H1 (cell line): ENCODE results near the gene SLC35F5. TPM values are rescaled to one million over a fixed set of nuclear protein-coding genes. Genes with fewer than 3 reads are reported as not detected.

Experiments used
- CTCF ChIA-PET: fragments of 300-600 bp; sonication (Branson Sonifier 250); formaldehyde crosslinking; loops from one replicate; lab custom pipeline; 2021; ENCODE audit not compliant: partially characterized antibody; lab: Charles Lee
- POLR2A ChIA-PET: fragments of 300-600 bp; sonication (Branson Sonifier 250); formaldehyde crosslinking; loops from one replicate; lab custom pipeline; 2021; ENCODE audit warnings: inconsistent platforms; ENCODE audit not compliant: partially characterized antibody; lab: Charles Lee
- DNase-seq, 2 experiments: peaks; one replicate each; pipeline versions ENCODE4 v3.0.0 to v3.0.0-alpha.2; 2010 to 2022; ENCODE audit warnings: low spot score in 2 of 2, low read depth in 1 of 2, mixed read lengths in 1 of 2
- FAIRE-seq: peaks from 2 replicates; lab custom pipeline; 2011; peaks lifted over from hg19 to GRCh38; lab: Jason Lieb, UNC
- H2AFZ ChIP-seq: 2 replicates; pipeline ENCODE4 v1.8.1; 2012; ENCODE audit warnings: low read length, inconsistent platforms
- H2AK5ac ChIP-seq: 2 replicates; pipeline ENCODE4 v1.6.1; 2013; ENCODE audit warnings: low read depth, low read length
- H2BK120ac ChIP-seq: replicated peaks from 2 replicates; pipeline ENCODE3; 2013; ENCODE audit warnings: low read depth, low read length, inconsistent platforms
- H2BK12ac ChIP-seq: 2 replicates; pipeline ENCODE4 v1.6.1; 2013; ENCODE audit warnings: low read depth, low read length
- H2BK15ac ChIP-seq: 2 replicates; pipeline ENCODE4 v1.6.1; 2013; ENCODE audit warnings: low read length
- H2BK20ac ChIP-seq: 2 replicates; pipeline ENCODE4 v1.6.1; 2013; ENCODE audit warnings: low read length
- H2BK5ac ChIP-seq: 2 replicates; pipeline ENCODE4 v1.6.1; 2013; ENCODE audit warnings: low read depth, low read length
- H3K14ac ChIP-seq: 2 replicates; pipeline ENCODE4 v1.6.1; 2013; ENCODE audit warnings: inconsistent platforms; ENCODE audit not compliant: insufficient read length
- H3K18ac ChIP-seq: 2 replicates; pipeline ENCODE4 v1.6.1; 2013; ENCODE audit warnings: low read length; ENCODE audit errors: extremely low read depth
- H3K23ac ChIP-seq: 2 replicates; pipeline ENCODE4 v1.6.1; 2013; ENCODE audit warnings: inconsistent platforms; ENCODE audit not compliant: insufficient read length
- H3K23me2 ChIP-seq: 2 replicates; pipeline ENCODE4 v1.6.1; 2013; ENCODE audit warnings: low read depth, low read length
- H3K27ac ChIP-seq: 2 replicates; pipeline ENCODE4 v1.6.1; 2011; ENCODE audit warnings: low read depth, low read length, inconsistent platforms
- H3K27me3 ChIP-seq, 4 experiments: replicated peaks in 1 of 4; 1 replicate in 1 of 4; 2 replicates in 3 of 4; pipeline versions ENCODE4 v1.6.1 to v1.8.1; 2011 to 2013; ENCODE audit warnings: low read length in 3 of 4, mild to moderate bottlenecking in 3 of 4, inconsistent platforms in 2 of 4, mixed read lengths in 2 of 4, moderate library complexity in 1 of 4; ENCODE audit not compliant: control insufficient read depth in 3 of 4, insufficient read depth in 3 of 4; ENCODE audit errors: extremely low read depth in 1 of 4
- H3K36me3 ChIP-seq, 4 experiments: 2 replicates each; pipeline versions ENCODE4 v1.6.1 to v1.8.1; 2011 to 2013; ENCODE audit warnings: mild to moderate bottlenecking in 4 of 4, low read length in 3 of 4, moderate library complexity in 2 of 4, control low read depth in 1 of 4, inconsistent platforms in 1 of 4; ENCODE audit not compliant: insufficient read depth in 4 of 4, control insufficient read depth in 2 of 4
- H3K4ac ChIP-seq: replicated peaks from 2 replicates; pipeline ENCODE3; 2013; ENCODE audit warnings: low read length, low read depth, mixed read lengths, inconsistent platforms; ENCODE audit not compliant: insufficient read length
- H3K4me1 ChIP-seq, 4 experiments: replicated peaks in 1 of 4; 1 replicate in 1 of 4; 2 replicates in 3 of 4; pipeline versions ENCODE4 v1.6.1 to v1.8.1; 2011 to 2013; ENCODE audit warnings: low read length in 3 of 4, inconsistent platforms in 2 of 4, mixed read lengths in 1 of 4; ENCODE audit not compliant: insufficient read depth in 4 of 4, control insufficient read depth in 3 of 4
- H3K4me2 ChIP-seq, 2 experiments: 2 replicates each; pipeline versions ENCODE4 v1.6.1 to v1.8.1; 2011 to 2013; ENCODE audit warnings: low read depth in 2 of 2, low read length in 2 of 2, control low read depth in 1 of 2, inconsistent platforms in 1 of 2, mild to moderate bottlenecking in 1 of 2; ENCODE audit not compliant: insufficient read depth in 1 of 2
- H3K4me3 ChIP-seq, 4 experiments: fragments of 200-600, 300-600 bp in 1 of 4; sonication (generic), shearing (Covaris generic), sonication (Bioruptor Twin) in 1 of 4; 2 replicates each; pipeline versions ENCODE4 v1.5.1 to v1.8.1; 2011 to 2016; ENCODE audit warnings: low read length in 4 of 4, low read depth in 3 of 4, control low read depth in 2 of 4, inconsistent platforms in 2 of 4, mild to moderate bottlenecking in 2 of 4, mixed read lengths in 1 of 4, moderate library complexity in 1 of 4; ENCODE audit not compliant: insufficient read depth in 2 of 4; ENCODE audit errors: extremely low read depth in 1 of 4
- H3K56ac ChIP-seq: replicated peaks from 2 replicates; pipeline ENCODE3; 2013; ENCODE audit warnings: low read depth, mild to moderate bottlenecking, mixed read lengths, low read length, inconsistent platforms; ENCODE audit not compliant: insufficient read length
- H3K79me1 ChIP-seq: 2 replicates; pipeline ENCODE4 v1.6.1; 2013; ENCODE audit warnings: low read depth, low read length, control low read depth
- H3K79me2 ChIP-seq, 2 experiments: 2 replicates each; pipeline versions ENCODE4 v1.6.1 to v1.8.1; 2012 to 2013; ENCODE audit warnings: low read length in 2 of 2, mild to moderate bottlenecking in 2 of 2, inconsistent platforms in 1 of 2; ENCODE audit not compliant: insufficient read depth in 2 of 2, control insufficient read depth in 1 of 2
- H3K9ac ChIP-seq, 4 experiments: replicated peaks in 1 of 4; 1 replicate in 1 of 4; 2 replicates in 3 of 4; pipeline versions ENCODE4 v1.6.1 to v1.8.1; 2011 to 2013; ENCODE audit warnings: low read depth in 3 of 4, low read length in 3 of 4, control low read depth in 2 of 4, mild to moderate bottlenecking in 2 of 4, moderate library complexity in 2 of 4, inconsistent platforms in 1 of 4; ENCODE audit errors: extremely low read depth in 1 of 4
- H3K9me3 ChIP-seq, 2 experiments: 2 replicates each; pipeline versions ENCODE4 v1.6.1 to v1.8.1; 2012 to 2013; ENCODE audit warnings: mild to moderate bottlenecking in 2 of 2, moderate library complexity in 2 of 2, control low read depth in 1 of 2, inconsistent platforms in 1 of 2, low read depth in 1 of 2, low read length in 1 of 2, mixed read lengths in 1 of 2; ENCODE audit not compliant: insufficient read depth in 2 of 2
- H4K20me1 ChIP-seq, 2 experiments: replicated peaks in 1 of 2; 2 replicates each; pipeline versions ENCODE3 to v1.8.1; 2011 to 2013; ENCODE audit warnings: inconsistent platforms in 2 of 2, low read length in 2 of 2, mild to moderate bottlenecking in 1 of 2; ENCODE audit not compliant: insufficient read depth in 2 of 2, control insufficient read depth in 1 of 2
- H4K5ac ChIP-seq: 2 replicates; pipeline ENCODE4 v1.6.1; 2013; ENCODE audit warnings: low read length, low read depth, mixed read lengths, inconsistent platforms; ENCODE audit not compliant: insufficient read length
- H4K8ac ChIP-seq: 2 replicates; pipeline ENCODE4 v1.8.0; 2013; ENCODE audit warnings: mild to moderate bottlenecking, moderate library complexity, low read length, inconsistent platforms; ENCODE audit not compliant: insufficient read depth; ENCODE audit errors: extremely low read depth
- H4K91ac ChIP-seq: replicated peaks from 2 replicates; pipeline ENCODE3; 2013; ENCODE audit warnings: low read length, mixed read lengths, inconsistent platforms; ENCODE audit not compliant: insufficient read length
- ASH2L ChIP-seq: fragments of 200-600, 300-600 bp; sonication (generic); IDR thresholded peaks from one replicate; pipeline ENCODE4 v1.7.1; 2017; ENCODE audit warnings: low read length
- BRCA1 ChIP-seq: IDR thresholded peaks from 2 replicates; pipeline ENCODE4 v1.6.1; 2012; ENCODE audit warnings: low read depth, low read length, improper control_type of control experiment
- CHD2 ChIP-seq: IDR thresholded peaks from 2 replicates; pipeline ENCODE4 v1.6.1; 2012; ENCODE audit warnings: low read length, improper control_type of control experiment
- GTF2F1 ChIP-seq: IDR thresholded peaks from 2 replicates; pipeline ENCODE4 v1.6.1; 2012; ENCODE audit warnings: low read depth, low read length, improper control_type of control experiment, borderline replicate concordance
- JUN ChIP-seq: IDR thresholded peaks from 2 replicates; pipeline ENCODE4 v1.6.1; 2011; ENCODE audit warnings: low read depth, mild to moderate bottlenecking, improper control_type of control experiment, low read length
- MAFK ChIP-seq: IDR thresholded peaks from 2 replicates; pipeline ENCODE4 v1.6.1; 2012; ENCODE audit warnings: low read depth, mild to moderate bottlenecking, improper control_type of control experiment, low read length
- PHF8 ChIP-seq: fragments of 200-600 bp; sonication (generic); conservative IDR thresholded peaks from 2 replicates; pipeline ENCODE4 v1.7.1; 2012; ENCODE audit warnings: low read depth, mild to moderate bottlenecking, inconsistent platforms, low read length, moderate library complexity
- POLR2AphosphoS5 ChIP-seq: IDR thresholded peaks from 2 replicates; pipeline ENCODE4 v1.6.1; 2011; ENCODE audit warnings: low read depth, low read length
- RAD21 ChIP-seq, 2 experiments: IDR thresholded peaks in 1 of 2; conservative IDR thresholded peaks in 1 of 2; 2 replicates each; pipeline ENCODE4 v1.6.1; 2011; ENCODE audit warnings: low read depth in 2 of 2, low read length in 2 of 2, improper control_type of control experiment in 1 of 2, inconsistent platforms in 1 of 2, mild to moderate bottlenecking in 1 of 2, moderate library complexity in 1 of 2
- SIN3A ChIP-seq, 2 experiments: IDR thresholded peaks in 1 of 2; conservative IDR thresholded peaks in 1 of 2; 2 replicates each; pipeline ENCODE4 v1.6.1; 2011 to 2012; ENCODE audit warnings: low read length in 2 of 2, improper control_type of control experiment in 1 of 2, low read depth in 1 of 2, mild to moderate bottlenecking in 1 of 2
- SIX5 ChIP-seq: IDR thresholded peaks from 2 replicates; pipeline ENCODE4 v1.6.1; 2011; ENCODE audit warnings: mild to moderate bottlenecking, low read depth, low read length
- WGBS, 2 experiments: shearing (Covaris generic) in 1 of 2; methylation state at CpG; one replicate each; pipeline versions ENCODE4 v1.1.6 to v1.1.7; 2013 to 2015; ENCODE audit warnings: low lambda C conversion rate in 2 of 2, mixed read lengths in 2 of 2, inconsistent platforms in 1 of 2, low coverage in 1 of 2, missing lambda C conversion rate in 1 of 2; ENCODE audit not compliant: insufficient replicate concordance in 2 of 2, insufficient coverage in 1 of 2, insufficient read length in 1 of 2; ENCODE audit errors: extremely low coverage in 1 of 2, missing lambda C conversion rate in 1 of 2; 5-methylcytosine and 5-hydroxymethylcytosine counted together
- polyA plus RNA-seq, 7 experiments: library from polyadenylated mRNA; depleted of rRNA in 3 of 7; stranded (reverse) in 5 of 7; unstranded in 2 of 7; fragments of >200 nt in 5 of 7; fragments of 200-250 nt in 2 of 7; gene quantifications; 1 replicate in 5 of 7; 2 replicates in 1 of 7; 4 replicates in 1 of 7; pipeline versions ENCODE4 v1.2.1 to v1.2.3, GENCODE V29; 2011 to 2013; ENCODE audit warnings: missing spikeins in 2 of 7, mixed read lengths in 2 of 7
- total RNA-seq: library from RNA; stranded (reverse); fragmentation: NEBNext Ultra II Directional; extraction: Animal tissue kit (Norgen Biotek cat#: 25700); gene quantifications from 2 replicates; pipeline ENCODE4 v1.2.1, GENCODE V29; 2021
- TF ChIP-seq, protein P1 (sequence below), 3 experiments: IDR thresholded peaks; 1 replicate in 2 of 3; 2 replicates in 1 of 3; pipeline versions ENCODE4 v1.5.1 to v1.6.1; 2011; ENCODE audit warnings: low read length in 3 of 3, mild to moderate bottlenecking in 3 of 3, inconsistent platforms in 2 of 3, low read depth in 1 of 3, moderate library complexity in 1 of 3; ENCODE audit not compliant: insufficient read depth in 1 of 3; ENCODE audit errors: control extremely low read depth in 1 of 3

Gene SLC35F5
- total and polyA plus RNA-seq, 2 of the 8 experiments (the other 6 are each of a cell fraction or from before 2014, with no cell fraction given) = 11.8 to 22.2 TPM

DNA sequence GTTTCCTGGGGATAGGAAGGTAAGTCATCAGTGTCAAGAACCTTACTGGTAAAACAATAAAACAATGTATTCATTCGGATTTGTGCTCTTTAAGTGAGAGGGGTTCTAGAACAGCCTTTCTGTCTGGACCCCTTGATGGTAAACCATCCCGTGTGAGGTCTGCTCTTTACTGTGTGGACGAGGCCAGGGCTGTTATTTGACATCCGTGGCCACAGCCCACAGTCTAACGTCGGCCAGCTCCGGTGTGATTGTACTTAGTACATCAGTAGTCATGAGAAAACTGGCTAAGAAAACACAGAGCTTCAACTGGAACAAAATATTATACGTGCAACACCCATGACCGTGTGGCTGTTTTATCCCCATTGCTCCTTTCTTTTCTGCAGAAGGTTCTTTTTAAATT is 62.0 kb downstream of the SLC35F5 start:
- Histone ChIP-seq H4K5ac (no peak overlapping the region), H2BK15ac (no peak overlapping the region), H3K4me3 (no peak overlapping the region), H3K9ac (no peak overlapping the region), H2AFZ (no peak overlapping the region), H3K56ac (no peak overlapping the region), H2BK5ac (no peak overlapping the region), H4K8ac (no peak overlapping the region), H3K23me2 (no peaks in the 10 kb centered on the region), H2AK5ac (no peak overlapping the region), H2BK20ac (no peak overlapping the region), H3K9me3 (no peaks in the 10 kb centered on the region), H3K18ac (no peak overlapping the region), H3K27me3 (no peaks in the 10 kb centered on the region; a peak in 1 of 7 replicates), H4K91ac (no peak overlapping the region), H3K27ac (no peak overlapping the region), H3K14ac (no peak overlapping the region), H2BK120ac (no peak overlapping the region), H4K20me1 (no peaks in the 10 kb centered on the region), H3K36me3 (no peaks in the 10 kb centered on the region), H3K4me2 (no peak overlapping the region), H3K79me1 (no peaks in the 10 kb centered on the region), H3K4me1 (no peaks in the 10 kb centered on the region), H3K79me2 (no peaks in the 10 kb centered on the region), H2BK12ac (no peak overlapping the region), H3K23ac (no peak overlapping the region), H3K4ac (no peak overlapping the region)
- ChIA-PET POLR2A (no interaction called here), CTCF (no interaction called here)
- DNase-seq (no peak), FAIRE-seq (no peak)
- WGBS, 2 experiments = 85% methylated on average over 9 of the region's 9 CpGs; no CpG with 5 or more reads in 1 of the 2 experiments
- TF ChIP-seq PHF8 (no peak), ASH2L (no peak), SIX5 (no peak), CHD2 (no peak), MAFK (no peak), POLR2AphosphoS5 (no peak), JUN (no peak), RAD21 (IDR thresholded peaks at IDR 0.05 in 1 of 2, conservative IDR thresholded peaks at IDR 0.05 in 1 of 2; ENCODE audit: low read depth in 2 of 2, low read length in 2 of 2) (no peak), SIN3A (conservative IDR thresholded peaks at IDR 0.05 in 1 of 2, IDR thresholded peaks at IDR 0.05 in 1 of 2; ENCODE audit: low read depth in 1 of 2, low read length in 2 of 2) (no peak), BRCA1 (no peak), GTF2F1 (no peak)
- TF ChIP-seq, protein P1, sequence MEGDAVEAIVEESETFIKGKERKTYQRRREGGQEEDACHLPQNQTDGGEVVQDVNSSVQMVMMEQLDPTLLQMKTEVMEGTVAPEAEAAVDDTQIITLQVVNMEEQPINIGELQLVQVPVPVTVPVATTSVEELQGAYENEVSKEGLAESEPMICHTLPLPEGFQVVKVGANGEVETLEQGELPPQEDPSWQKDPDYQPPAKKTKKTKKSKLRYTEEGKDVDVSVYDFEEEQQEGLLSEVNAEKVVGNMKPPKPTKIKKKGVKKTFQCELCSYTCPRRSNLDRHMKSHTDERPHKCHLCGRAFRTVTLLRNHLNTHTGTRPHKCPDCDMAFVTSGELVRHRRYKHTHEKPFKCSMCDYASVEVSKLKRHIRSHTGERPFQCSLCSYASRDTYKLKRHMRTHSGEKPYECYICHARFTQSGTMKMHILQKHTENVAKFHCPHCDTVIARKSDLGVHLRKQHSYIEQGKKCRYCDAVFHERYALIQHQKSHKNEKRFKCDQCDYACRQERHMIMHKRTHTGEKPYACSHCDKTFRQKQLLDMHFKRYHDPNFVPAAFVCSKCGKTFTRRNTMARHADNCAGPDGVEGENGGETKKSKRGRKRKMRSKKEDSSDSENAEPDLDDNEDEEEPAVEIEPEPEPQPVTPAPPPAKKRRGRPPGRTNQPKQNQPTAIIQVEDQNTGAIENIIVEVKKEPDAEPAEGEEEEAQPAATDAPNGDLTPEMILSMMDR (IDR thresholded peaks at IDR 0.05; ENCODE audit: control extremely low read depth in 1 of 3, insufficient read depth in 1 of 3, low read depth in 1 of 3, low read length in 3 of 3) = no peak
